Ammon's horn (tissue), 1 donor: ENCODE measurements around the gene RBMS1.
"Not testable (repeated sequence)": the region's sequence is repeated elsewhere in the genome, so short reads cannot be mapped to it uniquely, and the experiment has no call there.

Experiments
- DNase-seq: peaks from one replicate; pipeline ENCODE4 v3.0.0-alpha.2; 2016; ENCODE audit warnings: low spot score

Gene RBMS1

GRCh38 chr2:160380000-160380570 is 113.5 kb downstream of the RBMS1 start:
- DNase-seq: no peak

DNA sequence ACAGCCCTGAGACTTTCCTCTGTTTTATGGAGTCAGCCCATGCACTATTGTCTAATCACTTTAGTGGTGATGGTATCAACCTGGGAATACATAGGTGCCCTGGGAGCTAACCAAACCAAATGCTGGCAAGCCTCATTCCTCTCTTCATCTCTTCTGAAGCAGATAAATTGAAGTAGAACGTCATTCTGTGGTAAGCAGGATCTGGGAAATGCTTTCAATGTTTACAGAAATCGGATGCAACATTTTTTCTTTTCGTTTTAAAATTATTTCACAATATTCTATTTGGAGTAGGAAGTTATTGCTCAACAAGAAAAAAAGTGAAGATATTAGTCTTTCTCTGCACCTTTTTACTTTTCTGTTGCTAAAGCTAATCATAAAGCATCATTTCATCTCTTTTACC is 114.2 kb downstream of the RBMS1 start:
- DNase-seq: no peak

DNA sequence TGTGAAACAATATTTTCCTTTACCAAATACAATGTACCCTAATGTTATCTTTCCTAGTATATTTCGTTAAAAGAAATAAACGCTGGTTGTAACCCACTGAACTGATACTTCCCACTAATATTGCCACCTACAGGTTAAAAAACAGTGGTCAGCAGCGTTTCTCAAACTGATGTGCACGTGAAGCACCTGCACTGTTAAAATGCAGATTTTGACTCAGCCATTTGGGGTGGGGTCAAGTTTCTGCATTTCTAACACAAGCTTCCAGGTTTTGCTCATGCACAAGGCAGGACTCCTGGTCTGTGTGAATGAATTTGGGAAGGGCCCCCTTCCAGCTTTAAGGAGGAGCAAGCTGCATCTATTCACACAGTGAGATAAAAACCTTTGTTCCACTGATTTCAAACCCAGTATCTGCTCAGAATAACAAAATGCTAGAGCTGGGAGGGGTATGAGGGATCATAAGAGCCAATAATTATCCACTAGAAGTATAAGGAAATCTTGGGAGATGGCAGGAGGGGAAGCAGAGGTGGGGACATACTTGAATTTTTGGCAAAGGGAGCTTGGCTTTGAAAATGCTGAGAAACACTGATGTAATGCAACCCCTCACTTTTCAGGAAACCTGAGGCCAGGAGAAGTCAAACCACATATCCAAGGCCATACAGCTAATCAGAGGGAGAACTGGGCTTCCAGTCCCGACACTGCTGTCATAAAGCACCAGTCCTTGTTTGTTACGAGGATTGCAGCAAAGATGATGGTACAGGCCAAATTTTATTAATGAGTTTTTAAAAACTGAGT is 116.2 kb downstream of the RBMS1 start:
- DNase-seq: no peak

DNA sequence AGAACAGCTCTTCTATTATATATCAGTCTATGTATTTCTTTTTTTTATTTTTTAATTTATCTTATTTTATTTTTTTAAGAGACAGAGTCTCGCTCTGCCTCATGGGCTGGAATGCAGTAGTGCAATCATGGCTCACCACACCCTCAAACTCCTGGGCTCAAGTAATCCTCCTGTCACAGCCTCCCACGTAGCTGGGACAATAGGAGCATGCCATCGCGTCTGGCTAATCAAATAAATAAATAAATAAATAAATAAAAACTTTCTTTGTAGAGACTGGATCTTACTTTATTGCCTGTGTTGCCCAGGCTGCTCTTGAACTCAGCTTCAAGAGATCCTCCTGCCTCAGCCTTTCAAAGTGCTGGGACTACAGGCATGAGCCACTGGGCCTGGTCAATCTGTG is 117.0 kb downstream of the RBMS1 start:
- DNase-seq: no peak

- no peak for DNase-seq
These were observed 117.7 kb downstream of the RBMS1 start for GRCh38 chr2:160375802-160376469.

DNA sequence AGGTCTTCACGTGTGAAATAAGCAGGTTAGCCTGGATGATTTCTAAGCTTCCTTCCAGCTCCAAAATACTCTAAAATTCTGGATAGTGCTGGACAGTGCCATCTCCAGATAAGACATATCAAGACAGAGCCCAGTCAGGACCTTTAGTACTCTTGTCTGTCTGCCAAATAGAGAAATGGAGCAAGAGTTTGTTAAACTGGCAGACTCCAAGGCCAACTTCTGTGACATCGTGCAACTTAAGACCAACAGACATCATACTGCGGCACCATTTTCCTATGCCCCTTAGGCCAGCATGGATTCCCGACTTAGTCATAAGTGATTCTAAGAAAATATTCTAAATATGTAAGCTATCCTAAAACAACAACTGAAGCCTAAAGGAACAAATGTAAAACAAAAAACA is 118.6 kb downstream of the RBMS1 start:
- no peak for DNase-seq

GRCh38 chr2:160373666-160374065 is 119.9 kb downstream of the RBMS1 start:
- DNase-seq: no peak

- no peak for DNase-seq
These were observed 120.3 kb downstream of the RBMS1 start for GRCh38 chr2:160373263-160373662.

- DNase-seq: no peak
These were observed 121.0 kb downstream of the RBMS1 start for GRCh38 chr2:160372585-160372984.

DNA sequence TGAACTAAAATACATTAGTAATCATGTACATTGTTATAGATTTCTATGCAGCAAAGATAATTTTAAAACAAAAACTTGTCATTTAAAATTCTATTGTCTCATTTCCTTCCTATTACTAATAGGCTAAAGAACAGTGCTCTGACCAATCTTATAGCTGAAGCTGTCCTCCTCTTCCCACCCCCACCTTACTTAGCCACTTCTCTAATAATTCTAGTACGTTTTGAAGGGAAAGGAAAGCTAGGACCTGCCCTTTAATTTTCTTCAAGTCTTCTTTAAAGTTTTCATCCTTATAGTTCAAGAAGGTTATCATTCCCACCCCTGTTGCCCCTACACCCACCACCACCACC is 121.6 kb downstream of the RBMS1 start:
- no peak for DNase-seq

- no peak for DNase-seq
These were observed 122.2 kb downstream of the RBMS1 start for GRCh38 chr2:160371251-160372009.

GRCh38 chr2:160368988-160369930 is 124.3 kb downstream of the RBMS1 start:
- no peak for DNase-seq

DNA sequence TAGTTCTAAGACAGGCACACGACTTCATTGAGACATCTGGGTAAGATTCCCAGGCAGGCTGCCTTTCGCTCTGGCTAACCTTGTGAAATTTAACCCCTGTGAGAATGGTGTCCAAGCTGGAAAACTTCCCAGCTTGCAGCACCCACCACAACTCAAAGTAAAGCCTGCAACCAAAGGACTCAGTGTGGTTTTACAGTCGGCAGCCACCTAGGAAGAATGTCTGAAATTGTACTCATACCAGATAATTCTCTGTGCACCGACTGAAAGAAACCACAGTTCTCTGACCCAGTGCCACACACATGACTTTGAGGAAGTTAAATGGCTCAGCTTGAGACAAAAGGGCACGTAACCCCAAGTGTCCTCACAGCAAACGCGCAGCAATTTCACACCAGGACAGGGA is 125.7 kb downstream of the RBMS1 start:
- DNase-seq: peak; percentile 52

DNA sequence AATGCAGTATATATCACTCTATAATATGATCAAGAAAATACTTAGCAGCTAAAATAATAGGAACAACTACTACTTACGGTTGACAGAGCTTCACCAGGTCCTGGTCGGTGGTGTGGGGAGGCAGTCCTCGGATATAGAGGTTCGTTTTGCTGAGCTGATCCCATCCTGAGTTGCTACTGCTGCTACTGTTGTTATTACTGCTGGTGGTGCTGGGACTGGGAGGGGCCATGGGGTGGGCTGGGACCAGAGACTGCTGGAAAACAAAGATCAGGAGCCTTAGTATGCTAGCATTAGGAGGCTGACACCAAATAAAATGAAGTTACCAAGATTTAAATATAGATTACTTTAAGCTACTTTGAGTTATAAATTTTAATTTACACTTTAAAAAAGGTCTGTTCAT is 126.5 kb downstream of the RBMS1 start:
- DNase-seq: not testable (repeated sequence)

- no peak for DNase-seq
These were observed 127.1 kb downstream of the RBMS1 start for GRCh38 chr2:160366474-160366873.

GRCh38 chr2:160365716-160366367 is 127.8 kb downstream of the RBMS1 start:
- DNase-seq: peak; percentile 48

GRCh38 chr2:160364364-160364763 is 129.2 kb downstream of the RBMS1 start:
- no peak for DNase-seq

- no peak for DNase-seq
These were observed 129.6 kb downstream of the RBMS1 start for GRCh38 chr2:160363961-160364360.

- DNase-seq: no peak
These were observed 130.6 kb downstream of the RBMS1 start for GRCh38 chr2:160363055-160363454.

GRCh38 chr2:160362541-160362940 is 131.1 kb downstream of the RBMS1 start:
- DNase-seq: no peak

DNA sequence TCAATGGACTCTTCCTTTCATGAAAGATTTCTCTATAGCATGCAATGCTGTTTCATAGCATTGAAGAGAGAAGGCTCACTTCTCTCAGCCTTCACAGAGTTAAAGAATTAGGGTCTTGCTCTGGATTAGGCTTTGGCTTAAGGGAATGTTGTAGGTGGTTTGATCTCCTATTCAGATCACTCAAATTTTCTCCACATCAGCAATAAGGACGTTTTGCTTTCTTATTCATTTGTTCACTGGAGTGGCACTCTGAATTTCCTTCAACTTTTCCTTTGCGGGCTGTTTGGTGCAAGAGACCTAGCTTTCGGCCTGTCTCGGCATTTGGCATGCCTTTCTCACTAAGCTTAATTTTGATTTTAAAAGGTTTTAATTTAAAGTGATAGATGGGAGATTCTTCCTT is 131.6 kb downstream of the RBMS1 start:
- DNase-seq: no peak
